ENCODE measurements around the gene PTPN11.

DNA sequence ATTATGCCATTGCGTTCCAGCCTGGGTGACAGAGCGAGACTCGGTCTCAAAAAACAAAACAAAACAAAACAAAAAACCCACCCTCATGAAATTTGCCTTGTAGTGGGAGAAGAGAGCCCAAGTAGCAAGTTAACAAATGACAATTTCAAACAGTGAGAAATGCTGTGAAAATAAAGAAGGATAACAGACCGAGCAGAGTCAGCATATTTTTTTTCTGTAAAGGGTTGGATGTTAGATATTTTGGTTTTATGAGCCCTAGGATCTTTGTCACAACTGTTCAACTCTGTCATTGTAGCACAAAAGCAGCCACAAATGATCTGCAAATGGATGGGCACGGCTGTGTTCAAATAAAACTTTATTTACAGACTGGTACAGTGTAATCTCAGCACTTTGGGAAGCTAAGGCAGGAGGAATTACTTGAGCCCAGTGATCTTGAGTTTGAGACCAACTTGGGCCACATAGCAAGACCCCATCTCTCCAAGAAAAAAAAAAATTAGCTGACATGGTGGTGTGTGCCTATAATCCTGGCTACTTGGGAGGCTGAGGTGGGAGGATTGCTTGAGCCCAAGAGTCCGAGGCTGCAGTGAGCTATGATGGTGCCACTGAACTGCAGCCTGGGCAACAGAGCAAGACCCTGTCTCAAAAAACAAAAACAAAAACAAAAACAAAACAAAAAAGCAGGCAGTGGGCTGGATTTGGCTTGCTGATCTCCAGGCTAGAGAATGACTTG lies 117.1 kb downstream of the PTPN11 start:
- no peak for TF ChIP-seq POLR2AphosphoS5 (IDR thresholded peaks at IDR 0.05)
- TF ChIP-seq, protein P1, sequence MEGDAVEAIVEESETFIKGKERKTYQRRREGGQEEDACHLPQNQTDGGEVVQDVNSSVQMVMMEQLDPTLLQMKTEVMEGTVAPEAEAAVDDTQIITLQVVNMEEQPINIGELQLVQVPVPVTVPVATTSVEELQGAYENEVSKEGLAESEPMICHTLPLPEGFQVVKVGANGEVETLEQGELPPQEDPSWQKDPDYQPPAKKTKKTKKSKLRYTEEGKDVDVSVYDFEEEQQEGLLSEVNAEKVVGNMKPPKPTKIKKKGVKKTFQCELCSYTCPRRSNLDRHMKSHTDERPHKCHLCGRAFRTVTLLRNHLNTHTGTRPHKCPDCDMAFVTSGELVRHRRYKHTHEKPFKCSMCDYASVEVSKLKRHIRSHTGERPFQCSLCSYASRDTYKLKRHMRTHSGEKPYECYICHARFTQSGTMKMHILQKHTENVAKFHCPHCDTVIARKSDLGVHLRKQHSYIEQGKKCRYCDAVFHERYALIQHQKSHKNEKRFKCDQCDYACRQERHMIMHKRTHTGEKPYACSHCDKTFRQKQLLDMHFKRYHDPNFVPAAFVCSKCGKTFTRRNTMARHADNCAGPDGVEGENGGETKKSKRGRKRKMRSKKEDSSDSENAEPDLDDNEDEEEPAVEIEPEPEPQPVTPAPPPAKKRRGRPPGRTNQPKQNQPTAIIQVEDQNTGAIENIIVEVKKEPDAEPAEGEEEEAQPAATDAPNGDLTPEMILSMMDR (IDR thresholded peaks at IDR 0.05), result no peak

All from gastroesophageal sphincter (tissue), 3 donors.